ENCODE results near the gene C3.
"Not testable (repeated sequence)": the region's sequence is repeated elsewhere in the genome, so short reads cannot be mapped to it uniquely, and the experiment has no call there.

The C3 gene

DNA sequence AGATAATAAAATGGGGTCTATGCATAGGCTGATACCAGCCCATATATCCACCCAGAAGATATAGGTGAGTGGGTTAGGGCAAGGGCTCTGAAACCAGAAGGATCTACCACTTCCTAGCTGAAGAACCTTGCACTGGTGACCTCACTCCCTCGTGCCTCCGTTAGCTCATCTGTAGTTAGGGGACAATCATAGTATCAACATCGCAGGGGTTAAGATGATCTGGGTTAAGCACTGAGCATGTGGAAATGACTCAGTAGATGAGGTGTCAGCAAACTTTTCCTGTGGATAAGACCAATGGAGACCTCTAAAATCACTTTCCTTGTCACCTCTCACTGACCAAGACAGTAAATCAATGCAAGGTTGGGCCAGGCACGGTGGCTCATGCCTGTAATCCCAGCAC lies 81.0 kb downstream of the C3 start:
- H3K4me3 ChIP-seq (ENCODE audit: control insufficient read depth, low read depth, low read length): no peak overlapping the region
- DNase-seq (ENCODE audit: low read depth): peak; percentile 44
- TF ChIP-seq, protein P1, sequence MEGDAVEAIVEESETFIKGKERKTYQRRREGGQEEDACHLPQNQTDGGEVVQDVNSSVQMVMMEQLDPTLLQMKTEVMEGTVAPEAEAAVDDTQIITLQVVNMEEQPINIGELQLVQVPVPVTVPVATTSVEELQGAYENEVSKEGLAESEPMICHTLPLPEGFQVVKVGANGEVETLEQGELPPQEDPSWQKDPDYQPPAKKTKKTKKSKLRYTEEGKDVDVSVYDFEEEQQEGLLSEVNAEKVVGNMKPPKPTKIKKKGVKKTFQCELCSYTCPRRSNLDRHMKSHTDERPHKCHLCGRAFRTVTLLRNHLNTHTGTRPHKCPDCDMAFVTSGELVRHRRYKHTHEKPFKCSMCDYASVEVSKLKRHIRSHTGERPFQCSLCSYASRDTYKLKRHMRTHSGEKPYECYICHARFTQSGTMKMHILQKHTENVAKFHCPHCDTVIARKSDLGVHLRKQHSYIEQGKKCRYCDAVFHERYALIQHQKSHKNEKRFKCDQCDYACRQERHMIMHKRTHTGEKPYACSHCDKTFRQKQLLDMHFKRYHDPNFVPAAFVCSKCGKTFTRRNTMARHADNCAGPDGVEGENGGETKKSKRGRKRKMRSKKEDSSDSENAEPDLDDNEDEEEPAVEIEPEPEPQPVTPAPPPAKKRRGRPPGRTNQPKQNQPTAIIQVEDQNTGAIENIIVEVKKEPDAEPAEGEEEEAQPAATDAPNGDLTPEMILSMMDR (conservative IDR thresholded peaks at IDR 0.05; ENCODE audit: control insufficient read depth, insufficient read depth, low read depth, low read length): no peak

- not testable (repeated sequence) for H3K4me3 ChIP-seq (ENCODE audit: control insufficient read depth, low read depth, low read length); DNase-seq (ENCODE audit: low read depth)
Observed at GRCh38 chr19:6633456-6633813, 87.0 kb downstream of the C3 start.

GRCh38 chr19:6632747-6633455 lies 87.5 kb downstream of the C3 start:
- DNase-seq (ENCODE audit: low read depth): peak; percentile 67
- H3K4me3 ChIP-seq (ENCODE audit: control insufficient read depth, low read depth, low read length): not testable (repeated sequence)
- TF ChIP-seq, protein P1 (conservative IDR thresholded peaks at IDR 0.05; ENCODE audit: control insufficient read depth, insufficient read depth, low read depth, low read length): peak; percentile 66

GRCh38 chr19:6632002-6632621 lies 88.3 kb downstream of the C3 start:
- H3K4me3 ChIP-seq (ENCODE audit: control insufficient read depth, low read depth, low read length): no peak overlapping the region
- TF ChIP-seq, protein P1 (conservative IDR thresholded peaks at IDR 0.05; ENCODE audit: control insufficient read depth, insufficient read depth, low read depth, low read length): peak; percentile 90
- DNase-seq (ENCODE audit: low read depth): peak; percentile 76

Measured in fibroblast of mammary gland (primary cell).